SK-N-MC (cell line): Measurements from ENCODE around the gene ZNF507.

Source experiments
- EZH2 ChIP-seq: fragments of 200-600 bp; sonication (generic); IDR thresholded peaks from one replicate; pipeline ENCODE4 v1.6.1; 2017; ENCODE audit warnings: antibody characterized with exemption
- FOXP2 ChIP-seq: optimal IDR thresholded peaks from 2 replicates; pipeline ENCODE3; 2011; ENCODE audit warnings: mild to moderate bottlenecking, moderate library complexity; ENCODE audit not compliant: insufficient read depth; ENCODE audit errors: extremely low read length, control extremely low read depth
- POLR2AphosphoS5 ChIP-seq: IDR thresholded peaks from 2 replicates; pipeline ENCODE4 v1.6.1; 2012; ENCODE audit warnings: mild to moderate bottlenecking, low read depth, low read length, borderline replicate concordance

DNA sequence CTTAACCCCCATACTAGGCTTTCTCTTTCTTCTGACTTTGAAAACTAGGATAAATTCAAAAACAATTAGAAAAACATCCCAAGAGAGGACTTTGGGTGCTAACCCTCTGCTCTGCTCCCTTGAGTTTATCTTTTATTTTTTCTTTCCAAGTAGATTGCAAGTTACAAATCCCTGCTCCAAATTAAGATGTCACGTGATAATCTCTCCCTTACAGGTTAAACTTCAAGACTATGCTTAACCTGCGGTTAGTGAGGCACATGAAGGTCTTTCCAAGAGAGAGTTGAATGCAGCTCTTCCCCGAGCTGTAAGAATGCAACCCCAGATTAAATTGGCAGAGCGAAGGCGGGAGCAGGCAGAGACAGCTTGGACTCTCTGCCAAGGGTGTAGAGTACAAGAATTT is 12.2 kb upstream of the ZNF507 start:
- no peak for TF ChIP-seq EZH2
- no peak for TF ChIP-seq POLR2AphosphoS5
- no peak for TF ChIP-seq FOXP2
